Measurements from ENCODE around the gene ANXA6. TPM values are rescaled to one million over a fixed set of nuclear protein-coding genes. Genes with fewer than 3 reads are reported as not detected.

Gene ANXA6
- total and polyA plus RNA-seq, 10 of the 15 experiments (the other 5 are each of a cell fraction or from before 2014, with no cell fraction given), result 44.0 to 571 (median 465) TPM

DNA sequence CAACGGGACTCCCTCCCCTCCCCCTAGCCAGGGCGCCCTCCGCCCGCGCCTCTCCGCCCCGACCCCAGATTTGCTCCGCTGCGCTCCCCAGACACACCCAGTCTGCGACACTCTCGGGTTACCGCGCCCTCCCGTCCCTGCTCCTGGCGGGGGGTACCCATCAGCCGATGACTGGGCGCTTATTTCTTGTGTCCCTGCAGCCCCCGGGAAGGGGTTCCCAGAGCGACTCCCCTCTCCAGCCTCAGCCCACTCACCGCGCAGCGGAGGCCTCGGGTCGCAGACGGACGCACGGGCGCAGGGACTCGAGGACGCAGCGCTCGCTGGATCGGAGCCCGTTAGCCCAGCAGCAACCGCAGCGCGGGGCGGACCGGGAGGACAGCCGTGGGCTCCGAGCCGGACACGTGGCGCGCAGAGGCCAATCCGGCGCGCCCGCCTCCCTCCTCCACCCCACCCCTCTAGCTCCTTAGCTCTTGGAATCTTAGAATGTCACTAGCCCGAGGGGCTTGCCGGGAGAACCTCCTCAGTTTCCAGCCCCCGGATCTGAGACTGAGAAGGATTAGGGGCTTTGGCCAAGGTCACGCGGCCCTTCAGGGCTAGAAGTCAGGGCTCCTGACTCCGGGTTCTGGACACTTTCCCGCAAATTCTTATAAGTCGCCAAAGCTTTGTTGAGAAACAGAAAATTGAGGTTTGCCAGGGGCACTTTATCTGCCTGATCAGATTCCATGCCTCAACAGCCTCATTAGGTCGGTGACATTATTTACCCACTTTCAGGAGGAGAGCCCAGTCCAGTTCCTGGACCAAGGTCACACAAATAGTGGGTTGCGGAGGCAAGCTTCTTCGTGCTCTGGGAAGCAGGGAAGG, at the start of gene ANXA6 (continued):
- TF ChIP-seq NFYB (IDR thresholded peaks at IDR 0.05; ENCODE audit: insufficient read depth, low read depth, low read length) (peak; percentile 89), IKZF2 (IDR thresholded peaks at IDR 0.05) (no peak; a peak in 1 of 4 replicates), NR2C2 (IDR thresholded peaks at IDR 0.05; ENCODE audit: borderline replicate concordance, control insufficient read depth, insufficient read length, low read depth) (no peak), STAT1 (conservative IDR thresholded peaks at IDR 0.05) (no peak), ZNF24 (IDR thresholded peaks at IDR 0.05) (no peak), FOXK2 (IDR thresholded peaks at IDR 0.05) (no peak), NFXL1 (IDR thresholded peaks at IDR 0.05; ENCODE audit: borderline replicate concordance) (no peak), BHLHE40 (IDR thresholded peaks at IDR 0.05; ENCODE audit: borderline replicate concordance in 1 of 2, low read depth in 2 of 2, low read length in 1 of 2) (peak in 1 of 2 experiments; percentile 69; a peak in 2 of 4 replicates), KAT2A (conservative IDR thresholded peaks at IDR 0.05; ENCODE audit: control insufficient read depth, low read depth, low read length) (no peak), IRF4 (IDR thresholded peaks at IDR 0.05; ENCODE audit: low read depth, low read length) (no peak), FOS (IDR thresholded peaks at IDR 0.05; ENCODE audit: borderline replicate concordance, extremely low read depth, insufficient read length) (no peak), POLR2A (IDR thresholded peaks at IDR 0.05; ENCODE audit: low read depth, low read length) (peak; percentile 81), LARP7 (IDR thresholded peaks at IDR 0.05) (peak; percentile 57; the same call in 1 of the 2 replicates), RFX5 (IDR thresholded peaks at IDR 0.05; ENCODE audit: low read depth, low read length) (no peak), TAF1 (IDR thresholded peaks at IDR 0.05; ENCODE audit: borderline replicate concordance, low read depth, low read length) (peak; percentile 36; the same call in 1 of the 2 replicates), EP300 (IDR thresholded peaks at IDR 0.05; ENCODE audit: borderline replicate concordance in 1 of 2, control insufficient read depth in 1 of 2, low read depth in 2 of 2, low read length in 2 of 2) (no peak), POU2F2 (IDR thresholded peaks at IDR 0.05; ENCODE audit: borderline replicate concordance, low read depth, low read length) (peak; percentile 73; the same call in 2 of the 3 replicates), RAD21 (IDR thresholded peaks at IDR 0.05; ENCODE audit: insufficient read depth, low read depth, low read length) (no peak), TCF12 (IDR thresholded peaks at IDR 0.05; ENCODE audit: low read depth, low read length) (no peak), SMARCA5 (IDR thresholded peaks at IDR 0.05) (0 out of 2 replicates have a peak, but pooled peaks have one; percentile 16), PAX5 (IDR thresholded peaks at IDR 0.05; ENCODE audit: borderline replicate concordance, low read depth, low read length) (no peak), ATF7 (IDR thresholded peaks at IDR 0.05; ENCODE audit: low read depth) (no peak), CHD4 (IDR thresholded peaks at IDR 0.05) (no peak), GABPA (IDR thresholded peaks at IDR 0.05; ENCODE audit: low read depth) (no peak)
- TF ChIP-seq, protein P1, sequence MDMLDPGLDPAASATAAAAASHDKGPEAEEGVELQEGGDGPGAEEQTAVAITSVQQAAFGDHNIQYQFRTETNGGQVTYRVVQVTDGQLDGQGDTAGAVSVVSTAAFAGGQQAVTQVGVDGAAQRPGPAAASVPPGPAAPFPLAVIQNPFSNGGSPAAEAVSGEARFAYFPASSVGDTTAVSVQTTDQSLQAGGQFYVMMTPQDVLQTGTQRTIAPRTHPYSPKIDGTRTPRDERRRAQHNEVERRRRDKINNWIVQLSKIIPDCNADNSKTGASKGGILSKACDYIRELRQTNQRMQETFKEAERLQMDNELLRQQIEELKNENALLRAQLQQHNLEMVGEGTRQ (IDR thresholded peaks at IDR 0.05; ENCODE audit: borderline replicate concordance, low read depth, low read length), result peak; percentile 93
- TF ChIP-seq, protein P2, sequence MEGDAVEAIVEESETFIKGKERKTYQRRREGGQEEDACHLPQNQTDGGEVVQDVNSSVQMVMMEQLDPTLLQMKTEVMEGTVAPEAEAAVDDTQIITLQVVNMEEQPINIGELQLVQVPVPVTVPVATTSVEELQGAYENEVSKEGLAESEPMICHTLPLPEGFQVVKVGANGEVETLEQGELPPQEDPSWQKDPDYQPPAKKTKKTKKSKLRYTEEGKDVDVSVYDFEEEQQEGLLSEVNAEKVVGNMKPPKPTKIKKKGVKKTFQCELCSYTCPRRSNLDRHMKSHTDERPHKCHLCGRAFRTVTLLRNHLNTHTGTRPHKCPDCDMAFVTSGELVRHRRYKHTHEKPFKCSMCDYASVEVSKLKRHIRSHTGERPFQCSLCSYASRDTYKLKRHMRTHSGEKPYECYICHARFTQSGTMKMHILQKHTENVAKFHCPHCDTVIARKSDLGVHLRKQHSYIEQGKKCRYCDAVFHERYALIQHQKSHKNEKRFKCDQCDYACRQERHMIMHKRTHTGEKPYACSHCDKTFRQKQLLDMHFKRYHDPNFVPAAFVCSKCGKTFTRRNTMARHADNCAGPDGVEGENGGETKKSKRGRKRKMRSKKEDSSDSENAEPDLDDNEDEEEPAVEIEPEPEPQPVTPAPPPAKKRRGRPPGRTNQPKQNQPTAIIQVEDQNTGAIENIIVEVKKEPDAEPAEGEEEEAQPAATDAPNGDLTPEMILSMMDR (IDR thresholded peaks at IDR 0.05 in 2 of 3, conservative IDR thresholded peaks at IDR 0.05 in 1 of 3; ENCODE audit: control insufficient read depth in 2 of 3, extremely low read depth in 1 of 3, insufficient read depth in 1 of 3, low read depth in 3 of 3, low read length in 3 of 3), result no peak
